OCI-LY7 (cell line): ENCODE results near the gene OR2T27.

Source experiments
- EZH2phosphoT487 ChIP-seq: fragments of 200-600 bp; sonication (generic); IDR thresholded peaks from 2 replicates; pipeline ENCODE4 v1.6.1; 2018; ENCODE audit warnings: low read depth, borderline replicate concordance, mild to moderate bottlenecking, mixed run types, antibody characterized with exemption, low read length, moderate library complexity, mixed read lengths
- TF ChIP-seq, protein P1 (sequence below): fragments of 200-600 bp; sonication (generic); conservative IDR thresholded peaks from 2 replicates; pipeline ENCODE4 v1.5.1; 2014; ENCODE audit warnings: mild to moderate bottlenecking, antibody characterized with exemption, low read length, moderate library complexity, mixed read lengths

DNA sequence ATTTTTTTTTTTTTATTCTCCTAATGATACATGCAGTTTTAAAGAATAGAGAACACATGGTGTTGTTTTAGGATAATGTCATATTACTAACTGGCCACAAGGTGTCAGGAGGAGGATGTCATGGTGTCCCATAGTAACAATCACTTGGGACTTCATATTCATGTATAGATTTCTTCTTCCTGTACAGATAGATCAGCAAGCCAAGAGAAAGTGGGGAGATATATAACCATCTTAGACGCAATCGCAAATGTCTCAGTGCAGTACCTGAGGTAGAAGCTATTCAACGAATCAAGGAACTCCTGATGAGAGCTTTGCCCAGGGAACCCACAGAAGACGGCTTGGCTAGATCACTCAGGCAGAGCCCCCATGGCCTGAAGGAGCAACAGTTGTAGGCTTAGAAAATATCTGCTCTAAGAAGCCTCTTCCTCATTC, 32.7 kb downstream of the OR2T27 start:
- TF ChIP-seq, protein P1, sequence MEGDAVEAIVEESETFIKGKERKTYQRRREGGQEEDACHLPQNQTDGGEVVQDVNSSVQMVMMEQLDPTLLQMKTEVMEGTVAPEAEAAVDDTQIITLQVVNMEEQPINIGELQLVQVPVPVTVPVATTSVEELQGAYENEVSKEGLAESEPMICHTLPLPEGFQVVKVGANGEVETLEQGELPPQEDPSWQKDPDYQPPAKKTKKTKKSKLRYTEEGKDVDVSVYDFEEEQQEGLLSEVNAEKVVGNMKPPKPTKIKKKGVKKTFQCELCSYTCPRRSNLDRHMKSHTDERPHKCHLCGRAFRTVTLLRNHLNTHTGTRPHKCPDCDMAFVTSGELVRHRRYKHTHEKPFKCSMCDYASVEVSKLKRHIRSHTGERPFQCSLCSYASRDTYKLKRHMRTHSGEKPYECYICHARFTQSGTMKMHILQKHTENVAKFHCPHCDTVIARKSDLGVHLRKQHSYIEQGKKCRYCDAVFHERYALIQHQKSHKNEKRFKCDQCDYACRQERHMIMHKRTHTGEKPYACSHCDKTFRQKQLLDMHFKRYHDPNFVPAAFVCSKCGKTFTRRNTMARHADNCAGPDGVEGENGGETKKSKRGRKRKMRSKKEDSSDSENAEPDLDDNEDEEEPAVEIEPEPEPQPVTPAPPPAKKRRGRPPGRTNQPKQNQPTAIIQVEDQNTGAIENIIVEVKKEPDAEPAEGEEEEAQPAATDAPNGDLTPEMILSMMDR, result peak; percentile 83
- no peak for TF ChIP-seq EZH2phosphoT487
